Measurements from ENCODE around the gene PRSS36. TPM values are rescaled to one million over a fixed set of nuclear protein-coding genes. Genes with fewer than 3 reads are reported as not detected.
"Not testable (repeated sequence)": the region's sequence is repeated elsewhere in the genome, so short reads cannot be mapped to it uniquely, and the experiment has no call there.

The PRSS36 gene
- total RNA-seq, 2 donors from 2014 or later: 0.19 TPM

DNA sequence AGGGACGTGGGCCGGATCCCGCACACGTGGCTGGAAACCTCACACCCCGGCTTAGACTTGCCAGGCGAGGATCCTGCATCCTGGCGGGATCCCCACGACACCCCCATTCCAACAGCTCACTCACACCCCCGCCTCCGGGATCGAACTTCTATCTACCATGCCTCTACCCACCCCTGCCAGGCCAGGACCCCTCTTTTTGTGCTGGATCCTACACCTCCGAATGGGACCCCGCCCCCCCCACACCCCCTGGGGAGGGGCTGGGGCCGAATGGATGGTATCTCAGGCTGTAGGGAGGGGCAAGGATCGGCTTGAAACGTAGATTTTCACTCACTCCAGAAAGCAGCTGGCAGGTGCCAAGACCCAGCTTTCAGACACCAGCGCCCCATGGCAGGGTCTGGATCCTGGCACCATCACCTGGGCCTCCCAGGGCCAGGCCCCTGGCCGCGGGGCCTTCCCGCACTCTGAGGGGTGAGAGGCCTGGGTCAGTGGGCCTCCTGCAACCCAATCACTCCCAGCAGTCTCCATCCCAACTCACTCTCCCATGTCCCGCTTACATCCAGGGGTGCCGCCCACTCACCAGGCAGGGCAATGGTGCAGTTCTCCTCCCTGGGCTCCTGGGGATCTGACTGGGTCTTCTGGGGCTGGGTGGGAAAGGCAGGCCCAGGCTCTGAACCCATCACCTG, 6.7 kb downstream of the PRSS36 start:
- Mint-ChIP-seq H3K27ac (no peak overlapping the region), H3K4me1 (ENCODE audit: low read depth) (peaks cover 20% of the 10 kb centered on the region), H3K27me3 (ENCODE audit: low read depth) (no peaks in the 10 kb centered on the region), H3K36me3 (ENCODE audit: insufficient read depth in 2 of 2) (no peaks in the 10 kb centered on the region), H3K4me3 (peak overlapping the region; percentile 72 to 75), H3K9me3 (no peaks in the 10 kb centered on the region)
- no peak for ATAC-seq (replicated peaks in 1 of 2)
- DNase-seq: no peak

DNA sequence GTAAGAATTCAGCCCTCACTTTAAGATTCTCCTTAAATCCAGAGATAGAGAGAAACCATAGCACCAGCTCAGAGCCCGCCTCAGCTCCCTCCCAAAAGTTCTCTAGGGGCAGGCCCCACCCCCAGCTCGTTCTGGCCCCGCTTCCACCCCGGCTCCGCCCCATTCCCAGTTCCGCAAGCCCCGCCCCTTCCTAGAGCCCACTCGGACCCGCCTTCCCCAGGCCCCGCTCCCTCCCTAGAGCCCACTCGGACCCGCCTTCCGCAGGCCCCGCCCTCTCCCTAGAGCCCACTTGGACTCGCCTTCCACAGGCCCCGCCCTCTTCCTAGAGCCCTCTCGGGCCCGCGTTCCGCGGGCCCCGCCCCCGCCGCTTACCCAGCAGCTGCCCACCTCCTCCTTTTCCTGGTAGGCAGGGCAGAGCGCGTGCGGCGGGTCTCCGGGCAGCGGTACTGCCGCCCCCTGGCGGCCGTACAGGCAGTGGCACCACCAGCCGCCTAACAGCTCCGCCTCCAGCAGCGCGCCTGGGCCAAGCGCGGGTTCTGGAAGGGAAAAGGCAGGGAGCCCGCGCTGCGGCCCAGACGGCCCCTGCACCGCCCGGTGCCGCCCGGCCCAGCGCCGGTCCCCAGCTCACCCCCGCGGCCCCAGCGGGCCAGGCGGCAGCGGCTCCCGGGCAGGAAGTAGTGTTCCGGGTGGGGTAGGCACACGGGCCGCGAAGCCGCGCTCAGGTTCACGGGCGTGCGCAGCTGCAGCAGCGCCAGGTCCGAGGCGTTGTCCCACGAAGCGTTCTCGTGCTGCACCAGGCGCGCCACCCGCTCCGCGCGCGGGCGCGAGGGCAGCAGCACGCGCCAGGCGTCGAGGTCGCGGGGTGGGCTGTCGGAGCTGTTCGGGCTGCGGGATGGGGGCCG, 7.5 kb downstream of the PRSS36 start:
- no peaks in the 10 kb centered on the region for H3K36me3 Mint-ChIP-seq (ENCODE audit: insufficient read depth in 2 of 2)
- H3K27ac Mint-ChIP-seq: peak overlapping the region; percentile 64
- ATAC-seq (replicated peaks in 1 of 2): peak; percentile 91 to 92
- H3K9me3 Mint-ChIP-seq: no peaks in the 10 kb centered on the region
- peak overlapping the region; percentile 67 to 81 for H3K4me3 Mint-ChIP-seq
- no peaks in the 10 kb centered on the region for H3K27me3 Mint-ChIP-seq (ENCODE audit: low read depth)
- peak; percentile 99 for DNase-seq
- H3K4me1 Mint-ChIP-seq (ENCODE audit: low read depth): peaks cover 20% of the 10 kb centered on the region

DNA sequence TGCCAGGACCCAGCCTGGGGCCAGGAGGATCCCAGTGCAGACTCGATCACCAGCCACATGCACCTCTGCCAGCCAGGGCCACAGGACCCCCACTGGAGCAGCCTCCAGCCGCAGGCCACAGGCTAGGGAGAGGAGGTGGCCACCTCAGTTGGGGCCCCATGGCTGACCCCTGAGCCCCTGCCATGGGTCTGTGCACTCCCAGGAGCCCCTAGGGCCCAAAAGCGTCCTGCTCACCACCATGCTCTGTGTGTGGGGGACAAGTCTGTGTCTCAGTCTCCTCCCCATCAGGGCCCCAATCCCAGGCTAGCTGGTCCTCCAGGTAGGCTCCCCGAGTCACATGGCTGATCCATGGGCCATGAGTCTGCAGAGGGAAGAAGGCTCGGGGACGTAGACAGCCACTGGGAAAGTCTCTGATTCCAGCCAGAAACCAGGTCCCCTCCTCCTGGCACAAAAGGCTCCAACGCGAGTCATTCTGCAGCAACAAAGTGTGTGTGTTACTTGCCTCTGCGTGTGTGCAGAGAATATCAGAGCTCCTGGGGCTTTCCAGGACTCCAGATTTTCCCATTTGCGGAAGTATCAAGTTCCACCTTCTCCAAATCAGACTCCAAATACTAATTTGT, 8.3 kb downstream of the PRSS36 start:
- DNase-seq (peak in 1 of 2 donors; percentile 11), ATAC-seq (replicated peaks in 1 of 2) (no peak)
- Mint-ChIP-seq H3K4me3 (peak overlapping the region; percentile 67 to 81), H3K27me3 (ENCODE audit: low read depth) (no peaks in the 10 kb centered on the region), H3K27ac (peak overlapping the region; percentile 64), H3K4me1 (ENCODE audit: low read depth) (peaks cover 20% of the 10 kb centered on the region), H3K36me3 (ENCODE audit: insufficient read depth in 2 of 2) (no peaks in the 10 kb centered on the region), H3K9me3 (no peaks in the 10 kb centered on the region)

DNA sequence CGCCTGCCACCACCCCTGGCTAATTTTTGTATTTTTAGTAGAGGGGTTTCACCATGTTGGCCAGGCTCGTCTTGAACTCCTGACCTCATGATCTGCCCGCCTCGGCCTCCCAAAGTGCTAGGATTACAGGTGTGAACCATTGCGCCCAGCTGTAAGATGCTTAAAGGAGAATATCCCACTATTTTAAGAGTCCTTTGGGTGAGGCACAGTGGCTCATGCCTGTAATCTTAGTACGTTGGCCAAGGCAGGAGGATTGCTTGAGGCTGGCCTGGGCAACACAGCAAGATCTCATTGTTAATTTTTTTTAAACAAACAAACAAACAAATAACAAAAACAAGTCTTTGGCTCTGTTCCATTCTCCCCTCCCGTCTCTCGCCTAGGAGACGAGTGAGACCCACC, 8.8 kb downstream of the PRSS36 start:
- H3K27ac Mint-ChIP-seq; ATAC-seq (replicated peaks in 1 of 2); DNase-seq; H3K27me3 Mint-ChIP-seq (ENCODE audit: low read depth); H3K9me3 Mint-ChIP-seq; H3K36me3 Mint-ChIP-seq (ENCODE audit: insufficient read depth in 2 of 2): not testable (repeated sequence)
- H3K4me1 Mint-ChIP-seq (ENCODE audit: low read depth): peaks cover 20% of the 10 kb centered on the region
- H3K4me3 Mint-ChIP-seq: peak overlapping the region in 1 of 2 donors; percentile 67

DNA sequence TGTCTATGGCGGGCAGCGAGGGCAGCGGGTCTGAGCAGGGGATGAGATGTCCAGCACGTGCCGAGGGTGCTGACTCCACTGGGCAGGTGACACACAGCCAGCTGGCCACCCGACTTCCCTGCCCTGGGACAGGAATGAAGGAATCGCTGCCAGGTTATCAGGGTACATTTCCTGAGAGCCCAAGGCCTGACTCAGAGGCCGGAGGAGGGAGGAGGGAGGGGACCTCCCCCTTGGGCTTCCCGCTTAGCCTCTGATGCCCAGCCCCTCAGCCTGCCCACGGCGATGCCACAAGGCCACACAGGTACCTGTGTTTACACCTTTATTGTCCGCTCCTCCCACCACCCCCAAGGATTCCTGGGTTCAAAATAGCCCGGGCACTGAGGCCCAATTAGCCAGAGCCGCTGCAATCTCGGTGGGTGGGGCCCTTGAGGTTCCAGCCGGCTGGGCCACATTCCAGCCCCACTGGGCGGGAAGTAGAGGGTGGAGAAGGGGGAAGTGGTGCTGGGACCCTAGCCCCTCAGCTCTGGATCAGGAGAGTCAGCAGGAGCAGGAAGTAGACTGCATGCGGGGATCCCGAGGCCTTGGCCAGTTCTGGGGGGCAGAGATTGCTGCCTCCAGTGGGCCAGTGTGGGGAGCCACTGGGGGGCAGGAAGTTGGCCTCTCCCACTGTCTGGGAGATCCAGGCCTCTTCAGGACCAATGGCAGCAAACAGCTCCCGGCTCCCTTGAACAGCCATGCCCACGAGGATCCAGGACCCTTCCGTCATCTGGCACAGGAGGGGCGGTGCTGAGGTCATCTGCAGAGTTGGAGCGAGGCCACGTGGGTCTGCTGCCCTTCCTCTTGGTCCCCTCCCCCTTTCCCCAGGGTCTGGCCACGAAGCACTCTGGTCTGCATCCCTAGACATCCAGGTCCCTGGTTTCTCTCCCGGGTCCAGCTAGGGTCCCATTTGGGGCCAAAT, 11.0 kb downstream of the PRSS36 start:
- no peaks in the 10 kb centered on the region for H3K9me3 Mint-ChIP-seq
- H3K27ac Mint-ChIP-seq: no peak overlapping the region

DNA sequence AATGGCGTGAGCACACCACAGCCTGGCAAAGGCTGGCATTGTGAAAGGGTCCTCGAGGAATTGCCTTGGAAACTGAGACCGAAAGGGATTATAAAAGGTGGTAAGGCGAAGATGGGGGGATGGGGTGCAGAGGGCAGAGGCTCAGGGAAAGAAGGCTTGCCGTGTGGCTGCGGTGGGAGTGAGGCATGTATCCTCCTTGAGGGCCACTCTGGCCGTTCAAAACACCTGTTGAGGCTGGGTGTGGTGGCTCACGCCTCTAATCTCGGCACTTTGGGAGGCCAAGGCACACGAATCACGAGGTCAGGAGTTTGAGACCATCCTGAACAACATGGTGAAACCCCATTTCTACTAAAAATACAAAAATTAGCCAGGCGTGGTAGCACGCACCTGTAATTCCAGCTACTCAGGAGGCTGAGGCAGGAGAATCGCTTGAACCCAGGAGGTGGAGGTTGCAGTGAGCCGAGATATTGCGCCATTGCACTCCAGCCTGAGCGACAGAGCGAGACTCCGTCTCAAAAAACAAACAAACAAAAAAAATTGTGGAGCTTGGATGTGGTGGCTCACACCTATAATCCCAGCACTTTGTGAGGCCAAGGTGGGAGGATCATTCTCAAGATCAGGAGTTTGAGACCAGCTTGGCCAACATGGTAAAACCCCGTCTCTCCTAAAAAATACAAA, 12.9 kb downstream of the PRSS36 start:
- ATAC-seq (replicated peaks in 1 of 2); H3K27ac Mint-ChIP-seq: not testable (repeated sequence)

More for the DNA sequence above, 11.0 kb downstream of the PRSS36 start:
- ATAC-seq (replicated peaks in 1 of 2): no peak
- Mint-ChIP-seq H3K4me3 (no peak overlapping the region), H3K27me3 (ENCODE audit: low read depth) (no peaks in the 10 kb centered on the region), H3K36me3 (ENCODE audit: insufficient read depth in 2 of 2) (no peaks in the 10 kb centered on the region), H3K4me1 (ENCODE audit: low read depth) (peaks cover 20% of the 10 kb centered on the region)
- no peak for DNase-seq

DNA sequence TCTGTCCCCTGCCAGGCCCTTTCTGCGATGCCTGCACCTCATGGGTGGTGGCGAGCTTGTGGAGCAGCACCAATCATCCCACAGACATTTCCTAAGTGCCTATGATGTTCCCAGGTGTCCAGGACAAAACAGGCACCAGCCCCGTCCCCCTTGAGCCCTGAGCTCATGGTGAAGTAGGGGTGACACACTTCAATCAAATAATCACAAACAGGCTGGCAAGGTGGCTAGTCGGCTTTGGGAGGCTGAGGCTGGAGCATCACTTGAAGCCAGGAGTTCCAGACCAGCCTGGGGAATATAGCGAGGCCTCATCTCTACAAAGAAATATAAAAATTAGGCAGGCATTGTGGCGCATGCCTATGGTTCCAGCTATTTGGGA, 13.6 kb downstream of the PRSS36 start:
- peaks cover 0 to 1% of the 10 kb centered on the region in 2 donors for H3K36me3 Mint-ChIP-seq (ENCODE audit: insufficient read depth in 2 of 2)
- ATAC-seq (replicated peaks in 1 of 2): no peak
- H3K9me3 Mint-ChIP-seq: no peaks in the 10 kb centered on the region
- H3K4me3 Mint-ChIP-seq: no peak overlapping the region
- no peak for DNase-seq
- no peaks in the 10 kb centered on the region for H3K27me3 Mint-ChIP-seq (ENCODE audit: low read depth)
- peaks cover 6% of the 10 kb centered on the region for H3K4me1 Mint-ChIP-seq (ENCODE audit: low read depth)
- no peak overlapping the region for H3K27ac Mint-ChIP-seq

More for the DNA sequence above, 12.9 kb downstream of the PRSS36 start:
- DNase-seq; H3K4me3 Mint-ChIP-seq; H3K36me3 Mint-ChIP-seq (ENCODE audit: insufficient read depth in 2 of 2); H3K27me3 Mint-ChIP-seq (ENCODE audit: low read depth); H3K9me3 Mint-ChIP-seq: not testable (repeated sequence)
- peaks cover 13% of the 10 kb centered on the region for H3K4me1 Mint-ChIP-seq (ENCODE audit: low read depth)

DNA sequence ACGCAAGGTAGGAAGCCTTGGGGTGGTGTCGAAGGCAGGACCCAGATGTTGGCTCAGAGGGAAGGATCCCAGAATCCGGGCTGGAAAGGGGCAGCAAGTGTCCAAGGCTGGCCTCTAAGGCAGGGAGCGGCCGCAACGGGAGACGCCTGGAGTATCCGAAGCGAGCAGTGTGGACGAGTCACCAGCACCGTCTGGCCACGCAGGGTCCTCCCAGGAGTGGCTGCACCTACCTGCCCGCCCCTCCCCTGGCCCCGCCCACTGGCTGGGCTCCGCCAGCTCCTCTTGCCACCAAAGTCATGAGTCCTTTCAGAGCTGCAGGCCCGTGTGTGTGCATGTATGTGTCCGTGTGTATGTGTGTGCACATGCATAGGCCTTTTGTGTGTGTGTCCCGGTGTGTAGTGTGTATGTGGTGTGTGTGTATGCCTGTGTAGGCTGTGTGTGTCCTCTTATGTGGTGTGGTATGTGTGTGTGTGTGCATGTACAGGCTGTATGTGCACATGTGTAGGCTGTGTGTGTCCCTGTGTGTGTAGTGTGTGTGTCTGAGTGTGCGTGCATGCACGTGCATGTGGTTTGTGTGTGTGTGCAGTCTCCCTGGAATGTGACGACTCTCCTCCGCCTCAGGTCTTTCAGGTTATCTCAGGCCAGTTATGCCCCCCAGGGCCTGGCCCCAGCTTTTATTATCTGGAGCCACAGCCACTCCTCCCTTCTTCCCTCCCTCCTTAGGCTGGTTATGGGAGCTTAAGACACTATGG, 14.2 kb downstream of the PRSS36 start, which contains the start of gene PRSS8:
Gene PRSS8 (minus strand): TSS at position 193 of the 752 bp plus-strand sequence. CDS start 229 bp downstream, outside the sequence.
- ATAC-seq (replicated peaks in 1 of 2): peak in 1 of 2 donors; percentile 20
- no peak within 1 kb of the TSS for H3K4me3 Mint-ChIP-seq
- no peak within 1 kb of the TSS for H3K27ac Mint-ChIP-seq
- H3K27me3 Mint-ChIP-seq (ENCODE audit: low read depth): no peaks in the 10 kb centered on the region
- DNase-seq: no peak
- H3K4me1 Mint-ChIP-seq (ENCODE audit: low read depth): peaks cover 1% of the 10 kb centered on the region
- H3K36me3 Mint-ChIP-seq (ENCODE audit: insufficient read depth in 2 of 2): peaks cover 0 to 1% of the 10 kb centered on the region in 2 donors
- no peaks in the 10 kb centered on the region for H3K9me3 Mint-ChIP-seq

DNA sequence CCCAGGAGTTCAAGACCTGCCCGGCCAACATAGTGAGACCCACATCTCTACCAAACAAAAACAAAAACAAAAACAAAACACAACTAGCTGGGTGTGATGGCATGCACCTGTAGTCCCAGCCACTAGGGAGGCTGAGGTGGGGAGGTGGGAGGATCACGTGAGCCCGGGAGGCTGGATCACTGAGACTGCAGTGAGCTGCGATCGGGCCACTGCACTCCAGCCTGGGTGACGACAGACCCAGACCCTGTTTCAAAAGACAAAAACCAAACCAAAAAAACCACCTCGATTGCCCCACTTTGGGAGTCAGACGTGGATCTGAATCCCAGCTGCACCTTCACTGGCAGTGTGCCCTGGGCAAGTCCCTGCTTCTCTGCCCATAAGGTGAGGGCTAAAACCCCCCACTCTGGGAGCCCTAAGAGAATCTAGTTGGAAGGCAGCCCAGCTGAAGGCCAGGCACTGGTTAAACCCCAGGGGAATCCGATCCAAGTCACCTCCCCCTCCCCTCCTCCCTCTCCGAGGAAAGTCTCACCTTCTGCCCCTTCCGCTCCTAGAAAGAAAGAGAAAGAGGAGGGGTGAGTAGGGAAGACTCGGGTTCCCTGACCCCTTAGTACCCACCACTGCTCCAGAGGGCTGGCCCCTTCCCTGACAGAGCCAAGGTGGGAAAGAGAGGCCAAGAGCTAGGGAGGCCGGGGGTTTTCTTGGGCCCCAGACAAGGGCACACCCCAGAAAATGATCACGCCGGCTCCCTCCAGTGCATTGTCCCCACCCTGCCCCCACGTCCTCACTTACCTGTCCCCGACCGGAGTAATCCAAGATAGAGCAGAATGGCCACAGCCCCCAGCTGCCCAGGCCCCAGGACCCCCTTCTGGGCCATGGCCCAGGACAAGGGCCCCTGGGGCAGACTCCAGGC, 15.0 kb downstream of the PRSS36 start:
- DNase-seq (no peak), ATAC-seq (replicated peaks in 1 of 2) (no peak)
- H3K4me3 Mint-ChIP-seq: no peak overlapping the region
- H3K4me1 Mint-ChIP-seq (ENCODE audit: low read depth): no peaks in the 10 kb centered on the region
- no peaks in the 10 kb centered on the region for H3K27me3 Mint-ChIP-seq (ENCODE audit: low read depth)
- H3K9me3 Mint-ChIP-seq: no peaks in the 10 kb centered on the region
- no peak overlapping the region for H3K27ac Mint-ChIP-seq
- peaks cover 0 to 1% of the 10 kb centered on the region in 2 donors for H3K36me3 Mint-ChIP-seq (ENCODE audit: insufficient read depth in 2 of 2)

DNA sequence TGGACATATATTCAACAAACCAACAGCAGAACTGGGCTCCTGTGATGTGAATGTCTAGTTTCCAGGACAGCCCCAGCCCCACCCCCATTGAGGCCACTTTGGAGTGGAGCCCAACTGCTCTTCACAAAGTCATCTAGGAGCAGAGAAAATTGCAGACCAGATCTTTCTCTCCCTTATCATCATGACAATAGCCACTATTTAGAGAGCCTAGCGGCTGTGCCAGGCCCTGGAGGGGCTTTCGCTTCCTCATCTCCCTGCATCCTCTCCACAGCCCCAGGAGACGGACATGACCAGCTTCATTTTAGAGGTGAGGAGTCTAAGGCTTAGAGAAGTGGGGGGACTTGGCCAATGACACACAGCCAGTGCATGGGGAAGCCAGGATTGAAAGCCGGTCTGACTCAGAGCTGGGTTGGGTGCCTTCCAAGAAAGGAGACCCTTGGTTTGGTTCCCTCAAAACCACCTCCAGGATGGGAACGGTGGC, 15.7 kb downstream of the PRSS36 start:
- no peak overlapping the region for H3K4me3 Mint-ChIP-seq
- ATAC-seq (replicated peaks in 1 of 2): no peak
- DNase-seq: no peak
- H3K27me3 Mint-ChIP-seq (ENCODE audit: low read depth): no peaks in the 10 kb centered on the region
- H3K4me1 Mint-ChIP-seq (ENCODE audit: low read depth): no peaks in the 10 kb centered on the region
- no peaks in the 10 kb centered on the region for H3K9me3 Mint-ChIP-seq
- peaks cover 0 to 1% of the 10 kb centered on the region in 2 donors for H3K36me3 Mint-ChIP-seq (ENCODE audit: insufficient read depth in 2 of 2)
- H3K27ac Mint-ChIP-seq: no peak overlapping the region

Data from activated T-cell treated with anti-CD3 and anti-CD28 coated beads, Interleukin-2, amount 50 U/mL, for 72 hours (primary cell).